GM19324 (cell line): Measurements from ENCODE around the gene NR3C1.

Source experiments
- ATAC-seq: cut with Tn5 transposase; IDR thresholded peaks from one replicate; pipeline ENCODE4 v1.9.1; 2021; ENCODE audit warnings: mild to moderate bottlenecking, moderate library complexity; ENCODE audit not compliant: unreplicated experiment, low FRiP score

NR3C1 gene

DNA sequence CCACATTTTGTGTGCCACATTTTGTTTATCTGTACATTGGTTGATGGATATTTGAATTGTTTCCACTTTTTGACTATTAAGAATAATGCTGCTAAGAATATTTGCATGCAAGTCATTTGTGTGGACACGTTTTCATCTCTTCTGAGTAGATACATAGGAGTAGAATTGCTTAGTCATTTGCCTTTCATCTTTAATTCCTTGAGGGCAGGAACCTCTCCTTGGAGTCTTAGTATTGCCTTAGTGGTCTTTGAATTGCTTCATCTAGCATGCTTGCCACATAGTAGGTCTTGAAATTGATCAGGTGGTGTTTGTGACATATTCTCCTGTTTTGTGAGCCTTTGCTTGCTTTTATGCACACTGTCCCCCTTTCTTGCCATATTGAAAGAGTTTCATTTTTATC, 128.5 kb downstream of the NR3C1 start:
- no peak for ATAC-seq

DNA sequence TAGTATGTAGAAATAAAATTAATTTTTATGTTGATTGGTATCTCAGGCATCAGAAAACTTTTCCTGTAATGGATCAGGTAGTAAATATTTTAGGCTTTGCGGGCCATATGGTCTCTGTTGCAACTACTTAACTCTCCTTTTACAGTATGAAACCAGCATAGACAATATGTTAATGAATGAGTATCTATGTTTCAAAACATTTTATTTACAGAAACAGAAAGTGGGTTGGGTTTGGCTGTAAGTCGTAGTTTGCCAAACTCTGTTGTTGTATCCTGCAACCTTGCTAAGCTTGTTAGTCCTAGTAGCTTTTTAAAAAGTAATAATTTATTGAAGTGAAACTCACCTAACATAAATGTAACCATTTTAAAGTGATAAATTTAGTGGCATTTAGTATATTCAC, 132.1 kb downstream of the NR3C1 start:
- ATAC-seq, result no peak

- no peak for ATAC-seq
Observed at GRCh38 chr5:143268388-143268787, 135.1 kb downstream of the NR3C1 start.

GRCh38 chr5:143267186-143267585, 136.3 kb downstream of the NR3C1 start:
- no peak for ATAC-seq

GRCh38 chr5:143265995-143266394, 137.5 kb downstream of the NR3C1 start:
- no peak for ATAC-seq

- no peak for ATAC-seq
Observed at GRCh38 chr5:143263272-143263810, 140.1 kb downstream of the NR3C1 start.

DNA sequence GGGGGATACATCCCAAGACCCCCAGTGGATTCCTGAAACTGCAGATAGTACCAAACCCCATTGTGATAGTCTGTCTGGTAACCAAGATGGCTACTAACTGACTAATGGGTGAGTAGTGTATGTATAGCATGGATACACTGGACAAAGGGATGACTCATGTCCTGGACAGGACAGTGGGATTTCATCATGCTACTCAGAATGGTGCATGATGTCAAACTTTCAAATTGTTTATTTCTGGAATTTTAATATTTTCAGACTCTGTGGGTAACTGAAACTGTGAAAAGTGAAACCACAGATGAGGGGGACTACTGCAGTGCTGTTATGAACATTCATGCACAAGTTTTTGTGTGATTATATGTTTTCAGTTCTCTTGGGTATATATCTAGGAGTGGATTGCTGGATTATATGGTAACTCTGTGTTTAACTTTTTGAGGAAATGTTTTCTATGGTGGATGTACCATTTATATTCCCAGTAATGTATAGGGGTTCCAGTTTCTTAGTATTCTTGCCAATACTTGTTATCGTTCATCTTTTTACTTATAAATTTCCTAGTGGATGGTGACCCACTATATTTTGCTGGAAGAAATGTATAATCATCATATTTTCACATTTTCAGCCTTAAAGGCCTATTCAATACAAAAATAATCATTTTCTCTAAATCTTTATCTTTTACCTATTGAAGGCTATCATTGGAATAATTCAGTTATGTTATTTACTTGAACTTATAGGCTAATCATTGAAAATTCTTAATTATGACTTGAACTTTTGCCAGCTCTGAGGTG, 140.9 kb downstream of the NR3C1 start:
- ATAC-seq, result no peak

DNA sequence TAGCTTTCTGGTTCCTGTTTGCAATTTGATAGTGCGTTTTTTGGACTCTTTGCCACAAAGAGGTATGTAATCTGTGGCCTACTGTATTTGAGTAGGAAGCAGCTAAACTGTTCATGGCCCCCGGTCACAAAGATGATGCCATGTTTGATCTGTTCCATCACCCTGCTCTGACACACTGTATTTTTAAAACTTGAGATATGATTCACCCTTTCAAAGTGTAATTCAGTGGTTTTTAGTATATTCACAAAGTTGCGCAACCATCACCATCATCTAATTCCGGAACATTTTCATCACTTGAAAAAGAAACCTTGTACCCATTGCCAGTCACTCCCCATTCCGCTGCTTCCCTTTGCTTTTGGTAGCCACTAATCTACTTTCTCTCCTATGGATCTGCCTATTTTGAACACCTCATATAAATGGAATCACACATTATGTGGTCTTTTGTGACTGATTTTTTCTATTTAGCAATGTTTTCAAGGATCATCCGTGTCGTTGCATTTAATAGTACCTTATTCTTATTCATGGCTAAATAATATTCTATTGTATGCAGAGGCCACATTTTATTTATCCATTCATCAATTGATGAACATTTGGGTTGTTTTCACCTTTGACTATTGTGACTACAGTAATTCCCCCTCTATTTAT, 141.6 kb downstream of the NR3C1 start:
- no peak for ATAC-seq

DNA sequence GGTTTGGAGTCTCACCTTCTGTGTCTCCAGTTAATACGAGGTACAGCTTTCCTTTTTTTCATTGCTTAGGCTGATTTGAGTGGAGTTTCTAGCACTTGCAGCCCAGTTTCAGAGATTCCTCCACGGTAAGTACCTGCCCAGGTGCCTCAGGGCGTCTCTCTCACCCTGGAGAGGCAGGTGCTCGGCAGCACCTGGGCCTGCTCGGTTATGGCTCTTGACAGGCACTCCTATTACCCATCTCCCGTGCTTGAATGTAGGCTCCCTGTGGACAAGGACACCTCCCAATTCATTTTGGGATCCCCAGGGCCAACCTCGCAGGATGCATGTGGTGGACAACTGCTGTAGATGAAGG, 144.3 kb downstream of the NR3C1 start:
- ATAC-seq, result no peak

- ATAC-seq, result no peak
Observed at GRCh38 chr5:143258559-143259253, 144.8 kb downstream of the NR3C1 start.

DNA sequence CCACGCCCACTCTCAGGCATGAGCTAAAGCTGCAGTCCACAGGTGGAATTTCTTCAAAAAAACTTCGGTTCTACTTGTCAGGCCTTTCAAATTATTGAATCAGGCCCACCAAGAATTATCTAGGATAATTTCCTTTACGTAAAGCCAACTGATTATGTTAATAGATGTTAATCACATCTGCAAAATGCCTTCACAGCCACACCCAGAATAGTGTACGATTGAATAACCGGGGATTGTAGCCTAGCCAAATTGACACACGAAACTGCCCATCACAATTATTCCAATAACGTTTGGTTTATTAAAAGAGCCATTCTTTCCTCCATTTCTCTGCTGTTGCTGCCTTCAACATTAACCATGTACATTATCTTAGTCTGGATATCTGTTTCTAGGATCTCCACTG, 148.7 kb downstream of the NR3C1 start:
- no peak for ATAC-seq

GRCh38 chr5:143251946-143252345, 151.5 kb downstream of the NR3C1 start:
- no peak for ATAC-seq

GRCh38 chr5:143251190-143251589, 152.3 kb downstream of the NR3C1 start:
- ATAC-seq, result no peak

GRCh38 chr5:143249851-143250250, 153.6 kb downstream of the NR3C1 start:
- ATAC-seq, result no peak

- no peak for ATAC-seq
Observed at GRCh38 chr5:143248822-143249579, 154.5 kb downstream of the NR3C1 start.

DNA sequence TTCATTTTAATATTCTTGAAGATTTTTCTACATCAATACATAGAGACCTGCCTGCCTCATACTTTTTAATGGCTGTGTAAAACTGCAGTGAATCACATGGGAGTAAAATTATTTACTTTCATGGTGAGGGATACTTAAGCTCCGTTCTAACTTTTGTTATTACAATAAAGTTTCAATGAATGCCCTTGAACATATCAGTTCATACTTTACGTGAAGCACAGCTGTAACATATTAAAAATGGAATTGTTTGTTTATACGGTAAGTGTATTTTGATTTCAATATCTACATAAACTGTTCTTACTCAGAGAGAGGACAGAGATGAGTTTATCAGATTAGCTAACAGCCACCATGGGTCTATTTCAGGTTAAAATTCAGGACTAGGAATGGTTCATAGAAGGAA, 155.1 kb downstream of the NR3C1 start:
- no peak for ATAC-seq

GRCh38 chr5:143247134-143247815, 156.2 kb downstream of the NR3C1 start:
- no peak for ATAC-seq

DNA sequence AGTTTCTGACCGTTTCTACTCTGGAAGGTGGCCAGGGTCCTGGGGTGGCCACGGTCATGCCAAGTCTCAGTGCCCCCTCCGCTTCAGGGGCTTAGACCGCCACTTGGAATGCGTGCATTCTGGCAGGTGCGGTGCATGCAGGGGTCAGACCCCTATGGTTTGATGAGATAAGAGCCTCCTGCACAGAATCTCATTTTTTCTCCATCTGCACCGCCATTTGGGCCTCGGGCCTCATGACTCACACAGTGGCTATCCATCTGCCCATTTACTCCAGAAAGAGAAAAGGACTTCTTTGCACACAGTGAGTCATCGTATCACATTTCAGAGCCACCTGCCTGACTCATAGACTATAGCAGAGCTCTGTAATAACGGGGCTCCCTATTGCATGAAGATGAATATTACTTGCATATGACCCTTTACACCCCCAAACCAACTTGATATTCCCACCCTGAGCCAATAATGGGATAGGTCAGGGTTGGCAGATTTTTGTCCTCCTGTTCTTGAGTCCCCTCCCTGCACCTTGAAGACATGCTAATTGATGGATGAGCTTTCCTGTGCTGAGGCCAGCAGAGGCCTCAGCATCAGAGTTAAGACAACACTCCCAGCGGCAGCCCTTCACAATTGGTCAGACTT, 157.4 kb downstream of the NR3C1 start:
- ATAC-seq, result no peak

- no peak for ATAC-seq
Observed at GRCh38 chr5:143244990-143245389, 158.5 kb downstream of the NR3C1 start.
